ENCODE data around the gene FXN. TPM values are rescaled to one million over a fixed set of nuclear protein-coding genes. Genes with fewer than 3 reads are reported as not detected.

FXN gene
- total RNA-seq, 1 donor from 2014 or later = 22.7 TPM

GRCh38 chr9:69065660-69066059, 30.1 kb downstream of the FXN start:
- Histone ChIP-seq H3K9me3 (ENCODE audit: insufficient read depth, low read depth, low read length) (no peaks in the 10 kb centered on the region), H4K20me1 (ENCODE audit: insufficient read depth, low read length) (no peaks in the 10 kb centered on the region), H3K27me3 (ENCODE audit: insufficient read depth, low read length) (no peaks in the 10 kb centered on the region), H3K4me3 (ENCODE audit: insufficient read depth, low read depth, low read length) (no peak overlapping the region), H3K4me1 (ENCODE audit: insufficient read depth, low read length) (no peaks in the 10 kb centered on the region), H3K9ac (ENCODE audit: low read length) (no peak overlapping the region), H3K4me2 (ENCODE audit: low read length) (no peak overlapping the region), H3K36me3 (ENCODE audit: insufficient read depth, low read length) (peaks cover 7% of the 10 kb centered on the region), H3K79me2 (ENCODE audit: insufficient read depth, low read length) (no peaks in the 10 kb centered on the region), H2AFZ (ENCODE audit: low read depth, low read length) (no peak overlapping the region), H3K27ac (ENCODE audit: low read depth, low read length) (no peak overlapping the region)
- Mint-ChIP-seq H3K27ac (ENCODE audit: unreplicated experiment) (no peak overlapping the region), H3K36me3 (ENCODE audit: low read depth, unreplicated experiment) (peaks cover 7% of the 10 kb centered on the region), H3K4me3 (ENCODE audit: unreplicated experiment) (no peak overlapping the region), H3K9me3 (ENCODE audit: unreplicated experiment) (no peaks in the 10 kb centered on the region), H3K27me3 (ENCODE audit: low read depth, unreplicated experiment) (no peaks in the 10 kb centered on the region), H3K4me1 (ENCODE audit: low read depth, unreplicated experiment) (no peaks in the 10 kb centered on the region)
- TF ChIP-seq CTCF (IDR thresholded peaks at IDR 0.05; ENCODE audit: insufficient read depth, low read depth, low read length) = no peak
- no peak for TF ChIP-seq EZH2 (IDR thresholded peaks at IDR 0.05; ENCODE audit: insufficient read depth, low read length)
- no peak for FAIRE-seq
- DNase-seq (ENCODE audit: low read depth) = no peak

- H3K27ac Mint-ChIP-seq (ENCODE audit: unreplicated experiment) = no peak overlapping the region
These were observed 31.4 kb downstream of the FXN start for GRCh38 chr9:69066955-69067354.

More at GRCh38 chr9:69066955-69067354, 31.4 kb downstream of the FXN start:
- no peak overlapping the region for H3K4me3 Mint-ChIP-seq (ENCODE audit: unreplicated experiment)
- Histone ChIP-seq H4K20me1 (ENCODE audit: insufficient read depth, low read length) (no peaks in the 10 kb centered on the region), H3K79me2 (ENCODE audit: insufficient read depth, low read length) (no peaks in the 10 kb centered on the region), H3K9ac (ENCODE audit: low read length) (no peak overlapping the region), H3K27ac (ENCODE audit: low read depth, low read length) (no peak overlapping the region), H3K9me3 (ENCODE audit: insufficient read depth, low read depth, low read length) (no peaks in the 10 kb centered on the region), H3K4me3 (ENCODE audit: insufficient read depth, low read depth, low read length) (no peak overlapping the region), H3K4me2 (ENCODE audit: low read length) (no peak overlapping the region), H2AFZ (ENCODE audit: low read depth, low read length) (no peak overlapping the region), H3K4me1 (ENCODE audit: insufficient read depth, low read length) (no peaks in the 10 kb centered on the region), H3K27me3 (ENCODE audit: insufficient read depth, low read length) (no peaks in the 10 kb centered on the region), H3K36me3 (ENCODE audit: insufficient read depth, low read length) (peaks cover 7% of the 10 kb centered on the region)
- FAIRE-seq (no peak), DNase-seq (ENCODE audit: low read depth) (no peak)
- H3K36me3 Mint-ChIP-seq (ENCODE audit: low read depth, unreplicated experiment) = peaks cover 7% of the 10 kb centered on the region
- H3K4me1 Mint-ChIP-seq (ENCODE audit: low read depth, unreplicated experiment) = no peaks in the 10 kb centered on the region
- no peaks in the 10 kb centered on the region for H3K9me3 Mint-ChIP-seq (ENCODE audit: unreplicated experiment)
- TF ChIP-seq CTCF (IDR thresholded peaks at IDR 0.05; ENCODE audit: insufficient read depth, low read depth, low read length) (no peak), EZH2 (IDR thresholded peaks at IDR 0.05; ENCODE audit: insufficient read depth, low read length) (no peak)
- H3K27me3 Mint-ChIP-seq (ENCODE audit: low read depth, unreplicated experiment) = no peaks in the 10 kb centered on the region
